OCI-LY7 (cell line): Measurements from ENCODE around the gene METTL26. TPM values are rescaled to one million over a fixed set of nuclear protein-coding genes. Genes with fewer than 3 reads are reported as not detected.

Experiments used
- BruUV-seq: library from RNA; stranded (reverse); fragments of 400-500 nt; replicated peaks from 2 replicates; lab custom pipeline; 2021; lab: Mats Ljungman, UMichigan
- CTCF ChIA-PET: fragments of 300-600 bp; sonication (Branson Sonifier 250); formaldehyde crosslinking; loops from one replicate; lab custom pipeline; 2022; ENCODE audit warnings: antibody characterized with exemption; ENCODE audit not compliant: unreplicated experiment; lab: Charles Lee
- POLR2A ChIA-PET: fragments of 300-600 bp; sonication (Branson Sonifier 250); formaldehyde crosslinking; loops from one replicate; lab custom pipeline; 2022; ENCODE audit warnings: antibody characterized with exemption; lab: Charles Lee
- DNase-seq: peaks from one replicate; pipeline ENCODE4 v3.0.0-alpha.2; 2015; ENCODE audit warnings: low spot score
- H2AFZ ChIP-seq: fragments of 200-600 bp; sonication (generic), shearing (Covaris generic); 2 replicates; pipeline ENCODE4 v1.6.1; 2014; ENCODE audit warnings: mild to moderate bottlenecking, antibody characterized with exemption, low read length, moderate library complexity
- H3K27ac ChIP-seq: fragments of 200-600 bp; sonication (generic); 2 replicates; pipeline ENCODE4 v1.5.1; 2014; ENCODE audit warnings: mixed run types, low read depth, mild to moderate bottlenecking, moderate library complexity, low read length, inconsistent platforms; ENCODE audit not compliant: poor library complexity, severe bottlenecking
- H3K36me3 ChIP-seq: fragments of 200-600 bp; sonication (generic); 2 replicates; pipeline ENCODE4 v1.6.1; 2014; ENCODE audit warnings: mild to moderate bottlenecking, antibody characterized with exemption, low read length, moderate library complexity, mixed read lengths; ENCODE audit not compliant: insufficient read depth
- H3K4me1 ChIP-seq: fragments of 200-600 bp; sonication (generic); 2 replicates; pipeline ENCODE4 v1.5.1; 2014; ENCODE audit warnings: mild to moderate bottlenecking, low read length; ENCODE audit not compliant: insufficient read depth, poor library complexity, severe bottlenecking
- H3K4me2 ChIP-seq: fragments of 200-600 bp; sonication (generic); 2 replicates; pipeline ENCODE4 v1.6.1; 2014; ENCODE audit warnings: mild to moderate bottlenecking, low read length
- H3K4me3 ChIP-seq: fragments of 200-600 bp; sonication (generic); 2 replicates; pipeline ENCODE4 v1.5.1; 2014; ENCODE audit warnings: mild to moderate bottlenecking, low read depth, low read length; ENCODE audit not compliant: poor library complexity, severe bottlenecking
- H3K79me2 ChIP-seq: fragments of 200-600 bp; sonication (generic); 2 replicates; pipeline ENCODE4 v1.6.1; 2016; ENCODE audit warnings: low read depth, mild to moderate bottlenecking, low read length, moderate library complexity, mixed read lengths; ENCODE audit not compliant: insufficient read depth
- H3K9me2 ChIP-seq: fragments of 200-600 bp; sonication (generic); 2 replicates; pipeline ENCODE4 v1.6.1; 2016; ENCODE audit warnings: mild to moderate bottlenecking, low read length, mixed read lengths; ENCODE audit not compliant: insufficient read depth
- H3K9me3 ChIP-seq: fragments of 200-600 bp; sonication (generic); 2 replicates; pipeline ENCODE4 v1.6.1; 2014; ENCODE audit warnings: mild to moderate bottlenecking, mixed run types, low read length, mixed read lengths
- H4K20me1 ChIP-seq: fragments of 200-600 bp; sonication (generic); 2 replicates; pipeline ENCODE4 v1.6.1; 2014; ENCODE audit warnings: mild to moderate bottlenecking, antibody characterized with exemption, low read length, moderate library complexity, mixed read lengths; ENCODE audit not compliant: insufficient read depth
- EZH2phosphoT487 ChIP-seq: fragments of 200-600 bp; sonication (generic); IDR thresholded peaks from 2 replicates; pipeline ENCODE4 v1.6.1; 2018; ENCODE audit warnings: low read depth, borderline replicate concordance, mild to moderate bottlenecking, mixed run types, antibody characterized with exemption, low read length, moderate library complexity, mixed read lengths
- intact Hi-C: fragments of 100-400 bp; cut with micrococcal nuclease; formaldehyde crosslinking; loops from one replicate; pipeline ENCODE4 v1.10.0; 2022; ENCODE audit not compliant: unreplicated experiment
- total RNA-seq, 2 experiments: library from RNA; depleted of rRNA in 1 of 2; stranded (reverse); fragments of >200 nt in 1 of 2; shearing (Covaris generic) in 1 of 2; gene quantifications; 2 replicates each; pipeline ENCODE4 v1.2.3, GENCODE V29; 2014 to 2022
- TF ChIP-seq, protein P1 (sequence below): fragments of 200-600 bp; sonication (generic); conservative IDR thresholded peaks from 2 replicates; pipeline ENCODE4 v1.5.1; 2014; ENCODE audit warnings: mild to moderate bottlenecking, antibody characterized with exemption, low read length, moderate library complexity, mixed read lengths

METTL26 gene
- total RNA-seq, 2 experiments from 2014 or later = 99.0 to 152 TPM

GRCh38 chr16:648781-649589 lies 12.9 kb upstream of the METTL26 start, which contains the start of gene WDR90:
WDR90 (plus strand) TSS chr16:649365; CDS start chr16:649417, 52 bp downstream.
- Histone ChIP-seq H3K4me2 (peak within 1 kb of the TSS; percentile 77), H3K9me2 (no peaks in the 10 kb centered on the region), H3K4me1 (peaks cover 25% of the 10 kb centered on the region), H3K36me3 (peaks cover 16% of the 10 kb centered on the region), H3K27ac (peak within 1 kb of the TSS; percentile 66), H3K79me2 (peaks cover 4% of the 10 kb centered on the region; the same call in 1 of the 2 replicates), H2AFZ (peak within 1 kb of the TSS; percentile 13; the same call in 1 of the 2 replicates), H3K4me3 (peak within 1 kb of the TSS; percentile 70), H4K20me1 (no peaks in the 10 kb centered on the region), H3K9me3 (no peaks in the 10 kb centered on the region)
- DNase-seq = peak; percentile 94
- intact Hi-C loops = loop anchor here (2.0 kb wide), 1 partner anchor 20 kb away; the partner anchor contains the start of gene RHOT2
- ChIA-PET POLR2A (no interaction called here), CTCF (no interaction called here)
- TF ChIP-seq, protein P1, sequence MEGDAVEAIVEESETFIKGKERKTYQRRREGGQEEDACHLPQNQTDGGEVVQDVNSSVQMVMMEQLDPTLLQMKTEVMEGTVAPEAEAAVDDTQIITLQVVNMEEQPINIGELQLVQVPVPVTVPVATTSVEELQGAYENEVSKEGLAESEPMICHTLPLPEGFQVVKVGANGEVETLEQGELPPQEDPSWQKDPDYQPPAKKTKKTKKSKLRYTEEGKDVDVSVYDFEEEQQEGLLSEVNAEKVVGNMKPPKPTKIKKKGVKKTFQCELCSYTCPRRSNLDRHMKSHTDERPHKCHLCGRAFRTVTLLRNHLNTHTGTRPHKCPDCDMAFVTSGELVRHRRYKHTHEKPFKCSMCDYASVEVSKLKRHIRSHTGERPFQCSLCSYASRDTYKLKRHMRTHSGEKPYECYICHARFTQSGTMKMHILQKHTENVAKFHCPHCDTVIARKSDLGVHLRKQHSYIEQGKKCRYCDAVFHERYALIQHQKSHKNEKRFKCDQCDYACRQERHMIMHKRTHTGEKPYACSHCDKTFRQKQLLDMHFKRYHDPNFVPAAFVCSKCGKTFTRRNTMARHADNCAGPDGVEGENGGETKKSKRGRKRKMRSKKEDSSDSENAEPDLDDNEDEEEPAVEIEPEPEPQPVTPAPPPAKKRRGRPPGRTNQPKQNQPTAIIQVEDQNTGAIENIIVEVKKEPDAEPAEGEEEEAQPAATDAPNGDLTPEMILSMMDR = no peak
- no peak for TF ChIP-seq EZH2phosphoT487
- TSS peak; percentile 75 for BruUV-seq

GRCh38 chr16:648071-648780 lies 12.1 kb upstream of the METTL26 start:
- H3K4me2 ChIP-seq = peak overlapping the region; percentile 77
- peaks cover 4% of the 10 kb centered on the region; the same call in 1 of the 2 replicates for H3K79me2 ChIP-seq
- no peaks in the 10 kb centered on the region for H3K9me2 ChIP-seq
- peak overlapping the region; percentile 66 for H3K27ac ChIP-seq
- H3K4me3 ChIP-seq = peak overlapping the region; percentile 70
- H3K4me1 ChIP-seq = peaks cover 27% of the 10 kb centered on the region
- H2AFZ ChIP-seq = peak overlapping the region; percentile 13; the same call in 1 of the 2 replicates
- no peaks in the 10 kb centered on the region for H4K20me1 ChIP-seq
- intact Hi-C loops = loop anchor here (2.0 kb wide), 1 partner anchor 21 kb away; the partner anchor contains the start of gene RHOT2
- DNase-seq = peak; percentile 75
- H3K9me3 ChIP-seq = no peaks in the 10 kb centered on the region
- TF ChIP-seq, protein P1 = peak; percentile 87
- TF ChIP-seq EZH2phosphoT487 = no peak
- H3K36me3 ChIP-seq = peaks cover 10% of the 10 kb centered on the region
- TSS peak; percentile 40 for BruUV-seq
- POLR2A ChIA-PET = interaction anchor here (0.6 kb wide), 1 partner anchor 1300 kb away, joined by 3 read pairs; no protein-coding TSS in a partner anchor
- CTCF ChIA-PET = no interaction called here
